ENCODE data around the gene EIF5B. TPM values are rescaled to one million over a fixed set of nuclear protein-coding genes. Genes with fewer than 3 reads are reported as not detected.

EIF5B gene
- total RNA-seq, 2 donors from 2014 or later, result 44.3 to 49.0 TPM

DNA sequence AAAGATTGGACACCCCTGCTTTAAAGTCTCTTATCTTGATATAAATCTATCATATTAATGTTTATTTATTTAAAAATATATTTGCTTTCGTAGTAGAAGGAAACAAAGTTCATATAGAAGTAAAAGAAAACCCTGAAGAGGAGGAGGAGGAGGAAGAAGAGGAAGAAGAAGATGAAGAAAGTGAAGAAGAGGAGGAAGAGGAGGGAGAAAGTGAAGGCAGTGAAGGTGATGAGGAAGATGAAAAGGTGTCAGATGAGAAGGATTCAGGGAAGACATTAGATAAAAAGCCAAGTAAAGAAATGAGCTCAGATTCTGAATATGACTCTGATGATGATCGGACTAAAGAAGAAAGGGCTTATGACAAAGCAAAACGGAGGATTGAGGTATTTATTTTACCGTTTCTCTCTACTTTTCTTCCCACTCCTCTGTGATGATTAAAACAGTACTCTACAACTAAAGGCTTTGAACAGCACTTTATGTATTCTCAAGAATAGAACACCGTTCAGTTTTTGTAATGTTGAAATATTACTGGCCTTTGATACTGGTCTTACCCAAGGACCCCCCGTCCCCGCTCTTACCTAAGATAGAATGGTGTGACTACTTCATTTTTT is 39.2 kb downstream of the EIF5B start:
- peak overlapping the region; percentile 6 for H3K27ac Mint-ChIP-seq
- H3K27me3 Mint-ChIP-seq (ENCODE audit: low read depth), result no peaks in the 10 kb centered on the region
- peaks cover 1 to 2% of the 10 kb centered on the region in 2 donors for H3K9me3 Mint-ChIP-seq
- ATAC-seq (replicated peaks in 1 of 2) (peak; percentile 63 to 77), DNase-seq (no peak)
- H3K36me3 Mint-ChIP-seq (ENCODE audit: insufficient read depth in 2 of 2), result peaks cover 22 to 48% of the 10 kb centered on the region in 2 donors
- peak overlapping the region in 1 of 2 donors; percentile 2 for H3K4me3 Mint-ChIP-seq
- H3K4me1 Mint-ChIP-seq (ENCODE audit: low read depth), result peaks cover 19% of the 10 kb centered on the region

- Mint-ChIP-seq H3K9me3 (peaks cover 1 to 2% of the 10 kb centered on the region in 2 donors), H3K36me3 (ENCODE audit: insufficient read depth in 2 of 2) (peaks cover 18 to 44% of the 10 kb centered on the region in 2 donors), H3K27ac (peak overlapping the region; percentile 73), H3K27me3 (ENCODE audit: low read depth) (no peaks in the 10 kb centered on the region), H3K4me1 (ENCODE audit: low read depth) (peaks cover 19% of the 10 kb centered on the region), H3K4me3 (peak overlapping the region in 1 of 2 donors; percentile 61)
- peak; percentile 88 to 91 for ATAC-seq (replicated peaks in 1 of 2)
- DNase-seq, result no peak
Observed at GRCh38 chr2:99377879-99378278, 40.7 kb downstream of the EIF5B start.

GRCh38 chr2:99380376-99381010 is 43.3 kb downstream of the EIF5B start:
- Mint-ChIP-seq H3K27ac (no peak overlapping the region), H3K27me3 (ENCODE audit: low read depth) (no peaks in the 10 kb centered on the region), H3K36me3 (ENCODE audit: insufficient read depth in 2 of 2) (peaks cover 15 to 40% of the 10 kb centered on the region in 2 donors), H3K4me3 (no peak overlapping the region), H3K9me3 (no peaks in the 10 kb centered on the region), H3K4me1 (ENCODE audit: low read depth) (peaks cover 19% of the 10 kb centered on the region)
- DNase-seq, result no peak
- ATAC-seq (replicated peaks in 1 of 2), result peak in 1 of 2 donors; percentile 13

GRCh38 chr2:99382143-99382542 is 45.0 kb downstream of the EIF5B start:
- peaks cover 18% of the 10 kb centered on the region for H3K4me1 Mint-ChIP-seq (ENCODE audit: low read depth)
- no peak for ATAC-seq (replicated peaks in 1 of 2)
- no peak overlapping the region for H3K4me3 Mint-ChIP-seq
- peaks cover 15 to 39% of the 10 kb centered on the region in 2 donors for H3K36me3 Mint-ChIP-seq (ENCODE audit: insufficient read depth in 2 of 2)
- H3K27ac Mint-ChIP-seq, result no peak overlapping the region
- H3K9me3 Mint-ChIP-seq, result no peaks in the 10 kb centered on the region
- no peak for DNase-seq
- H3K27me3 Mint-ChIP-seq (ENCODE audit: low read depth), result no peaks in the 10 kb centered on the region

DNA sequence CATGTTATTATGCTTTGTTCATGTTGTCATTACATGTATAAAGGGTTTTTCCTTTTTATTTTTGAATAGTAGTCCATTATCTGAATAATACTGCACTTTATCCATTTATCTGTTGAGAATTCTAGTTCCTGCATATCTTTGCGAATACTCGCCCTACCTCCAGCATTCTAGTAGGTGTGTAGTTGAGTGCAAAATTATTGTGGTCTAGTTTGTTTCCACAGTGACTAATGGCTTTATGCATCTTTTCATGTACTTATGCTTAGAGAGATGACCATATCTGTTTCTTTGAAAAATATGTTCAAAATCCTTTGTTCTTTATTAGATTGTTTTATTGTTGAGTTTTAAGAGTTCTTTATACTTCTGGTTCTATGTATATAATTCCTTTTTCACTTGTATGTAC is 48.8 kb downstream of the EIF5B start:
- Mint-ChIP-seq H3K27ac (no peak overlapping the region), H3K9me3 (no peaks in the 10 kb centered on the region), H3K27me3 (ENCODE audit: low read depth) (no peaks in the 10 kb centered on the region), H3K4me1 (ENCODE audit: low read depth) (no peaks in the 10 kb centered on the region), H3K4me3 (no peak overlapping the region), H3K36me3 (ENCODE audit: insufficient read depth in 2 of 2) (peaks cover 12 to 26% of the 10 kb centered on the region in 2 donors)
- no peak for ATAC-seq (replicated peaks in 1 of 2)
- DNase-seq, result no peak

DNA sequence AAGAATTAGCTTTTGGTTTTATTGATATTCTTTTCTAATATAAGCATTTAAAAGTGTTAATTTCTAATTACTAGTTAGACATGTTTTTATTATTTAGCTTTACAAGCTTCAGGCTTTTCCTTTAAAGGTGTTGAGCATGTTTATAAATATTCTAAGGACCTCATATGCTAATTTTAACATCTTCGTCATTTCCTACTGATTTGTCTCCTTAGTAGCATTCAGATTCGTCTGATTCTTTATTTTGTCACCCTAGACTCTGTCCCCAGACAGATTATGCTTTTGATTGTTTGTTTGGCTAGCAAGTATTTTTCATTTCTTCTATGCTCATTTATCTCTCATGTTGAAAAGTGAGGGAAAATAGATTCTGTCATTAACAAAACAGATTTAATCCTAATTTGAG is 51.7 kb downstream of the EIF5B start:
- H3K36me3 Mint-ChIP-seq (ENCODE audit: insufficient read depth in 2 of 2), result peaks cover 8 to 16% of the 10 kb centered on the region in 2 donors
- no peak overlapping the region for H3K27ac Mint-ChIP-seq
- H3K27me3 Mint-ChIP-seq (ENCODE audit: low read depth), result no peaks in the 10 kb centered on the region
- H3K4me1 Mint-ChIP-seq (ENCODE audit: low read depth), result no peaks in the 10 kb centered on the region
- no peak overlapping the region for H3K4me3 Mint-ChIP-seq
- ATAC-seq (replicated peaks in 1 of 2) (no peak), DNase-seq (no peak)
- H3K9me3 Mint-ChIP-seq, result no peaks in the 10 kb centered on the region

DNA sequence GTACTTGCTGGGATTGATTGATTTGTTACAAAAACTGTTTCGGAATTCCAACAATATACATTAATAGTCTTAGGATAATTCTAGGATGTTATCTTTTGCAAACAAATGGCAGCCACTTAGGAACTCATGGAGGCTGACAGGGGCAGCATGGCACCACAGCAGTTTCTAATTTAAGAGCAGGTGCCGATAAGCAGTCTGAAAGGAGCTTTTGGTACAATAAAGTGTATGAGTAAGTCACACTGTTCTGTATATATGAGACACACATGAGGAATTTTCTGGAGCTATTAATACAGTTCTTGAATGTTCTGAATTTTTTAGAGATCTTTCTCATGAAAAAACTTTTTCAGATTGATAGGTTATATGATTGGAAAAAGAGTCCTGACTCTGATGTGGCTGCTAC is 52.2 kb downstream of the EIF5B start:
- H3K9me3 Mint-ChIP-seq, result no peaks in the 10 kb centered on the region
- H3K27ac Mint-ChIP-seq, result no peak overlapping the region
- H3K4me3 Mint-ChIP-seq, result no peak overlapping the region
- H3K36me3 Mint-ChIP-seq (ENCODE audit: insufficient read depth in 2 of 2), result peaks cover 7 to 19% of the 10 kb centered on the region in 2 donors
- no peaks in the 10 kb centered on the region for H3K4me1 Mint-ChIP-seq (ENCODE audit: low read depth)
- DNase-seq (no peak), ATAC-seq (replicated peaks in 1 of 2) (no peak)
- no peaks in the 10 kb centered on the region for H3K27me3 Mint-ChIP-seq (ENCODE audit: low read depth)

DNA sequence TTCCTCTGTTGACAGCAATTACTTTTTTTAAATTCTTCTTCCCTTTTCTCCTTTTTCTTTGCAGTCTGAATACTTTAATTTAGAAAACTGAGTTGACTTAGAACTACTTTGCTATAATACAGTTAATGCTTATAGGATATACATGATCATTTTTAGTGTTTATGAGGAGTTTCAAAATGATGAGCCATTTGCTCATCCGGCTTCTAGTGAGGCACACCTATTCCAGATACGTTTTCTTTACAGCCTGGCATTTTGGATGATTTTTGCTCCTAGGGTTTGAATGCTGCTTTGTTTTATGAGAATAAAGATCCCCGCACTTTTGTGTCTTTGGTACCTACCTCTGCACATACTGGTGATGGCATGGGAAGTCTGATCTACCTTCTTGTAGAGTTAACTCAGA is 52.8 kb downstream of the EIF5B start:
- ATAC-seq (replicated peaks in 1 of 2) (no peak), DNase-seq (no peak)
- Mint-ChIP-seq H3K4me3 (no peak overlapping the region), H3K27me3 (ENCODE audit: low read depth) (no peaks in the 10 kb centered on the region), H3K4me1 (ENCODE audit: low read depth) (no peaks in the 10 kb centered on the region), H3K27ac (no peak overlapping the region), H3K36me3 (ENCODE audit: insufficient read depth in 2 of 2) (peaks cover 5 to 20% of the 10 kb centered on the region in 2 donors), H3K9me3 (no peaks in the 10 kb centered on the region)

GRCh38 chr2:99395589-99396130 is 58.5 kb downstream of the EIF5B start:
- H3K4me3 Mint-ChIP-seq, result no peak overlapping the region
- peak overlapping the region; percentile 12 for H3K27ac Mint-ChIP-seq
- DNase-seq (no peak), ATAC-seq (replicated peaks in 1 of 2) (no peak)
- no peaks in the 10 kb centered on the region for H3K9me3 Mint-ChIP-seq
- H3K27me3 Mint-ChIP-seq (ENCODE audit: low read depth), result no peaks in the 10 kb centered on the region
- H3K4me1 Mint-ChIP-seq (ENCODE audit: low read depth), result no peaks in the 10 kb centered on the region
- peaks cover 0 to 40% of the 10 kb centered on the region in 2 donors for H3K36me3 Mint-ChIP-seq (ENCODE audit: insufficient read depth in 2 of 2)

DNA sequence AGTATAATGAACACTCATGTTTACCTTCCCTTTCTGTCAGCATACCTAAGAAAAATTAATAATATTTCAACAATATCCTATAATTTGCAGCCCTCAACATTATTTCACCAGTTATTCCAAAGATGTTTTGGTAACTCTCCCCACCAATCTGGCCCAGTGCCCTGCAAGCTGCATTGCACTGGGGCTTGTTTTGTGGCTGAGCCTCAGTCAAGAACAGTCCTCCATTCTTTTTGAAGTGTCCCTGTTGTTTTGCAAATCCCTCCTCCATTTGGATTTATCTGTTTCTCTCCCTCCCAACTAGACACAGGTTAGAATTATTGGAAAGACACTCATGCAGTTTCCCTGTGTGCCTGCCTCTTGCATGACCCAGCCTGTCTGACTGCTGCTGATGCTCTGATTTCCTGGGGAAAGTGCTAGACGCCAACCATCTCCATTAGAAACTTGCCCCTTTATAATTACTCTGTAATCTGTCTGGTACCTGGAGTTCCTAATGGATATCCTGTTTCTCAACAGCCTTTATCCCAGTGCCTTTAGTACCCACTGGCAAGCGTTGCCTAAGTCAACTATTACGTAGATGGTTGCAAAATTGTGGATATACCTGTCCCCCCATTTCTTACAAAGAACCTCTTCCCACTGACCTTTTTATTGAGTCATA is 60.2 kb downstream of the EIF5B start:
- Mint-ChIP-seq H3K36me3 (ENCODE audit: insufficient read depth in 2 of 2) (peaks cover 0 to 39% of the 10 kb centered on the region in 2 donors), H3K4me3 (no peak overlapping the region), H3K27ac (peak overlapping the region; percentile 56), H3K9me3 (no peaks in the 10 kb centered on the region), H3K4me1 (ENCODE audit: low read depth) (no peaks in the 10 kb centered on the region), H3K27me3 (ENCODE audit: low read depth) (no peaks in the 10 kb centered on the region)
- no peak for ATAC-seq (replicated peaks in 1 of 2)
- DNase-seq, result no peak

DNA sequence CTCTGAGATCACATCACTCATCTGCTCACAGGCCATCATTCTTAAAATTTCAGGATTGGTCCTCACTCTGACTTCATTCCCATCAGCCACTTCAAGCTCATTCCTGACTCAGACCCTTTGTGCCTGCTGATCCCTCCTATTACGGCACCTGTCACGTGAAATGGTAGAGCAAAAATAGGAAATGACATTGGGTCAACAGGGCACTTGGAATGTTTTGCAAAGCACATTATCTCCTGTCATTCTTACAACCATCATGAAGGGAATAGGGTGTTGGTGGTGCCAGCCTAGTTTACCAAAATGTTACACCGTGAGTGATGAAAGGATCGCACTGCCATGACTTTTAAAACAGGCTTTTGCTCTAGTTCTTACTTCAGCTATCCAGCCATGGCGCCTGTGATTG is 61.1 kb downstream of the EIF5B start:
- no peak for DNase-seq
- Mint-ChIP-seq H3K4me3 (no peak overlapping the region), H3K9me3 (no peaks in the 10 kb centered on the region), H3K27ac (peak overlapping the region; percentile 56), H3K27me3 (ENCODE audit: low read depth) (no peaks in the 10 kb centered on the region), H3K36me3 (ENCODE audit: insufficient read depth in 2 of 2) (peaks cover 1 to 41% of the 10 kb centered on the region in 2 donors), H3K4me1 (ENCODE audit: low read depth) (peaks cover 4% of the 10 kb centered on the region)
- ATAC-seq (replicated peaks in 1 of 2), result no peak

DNA sequence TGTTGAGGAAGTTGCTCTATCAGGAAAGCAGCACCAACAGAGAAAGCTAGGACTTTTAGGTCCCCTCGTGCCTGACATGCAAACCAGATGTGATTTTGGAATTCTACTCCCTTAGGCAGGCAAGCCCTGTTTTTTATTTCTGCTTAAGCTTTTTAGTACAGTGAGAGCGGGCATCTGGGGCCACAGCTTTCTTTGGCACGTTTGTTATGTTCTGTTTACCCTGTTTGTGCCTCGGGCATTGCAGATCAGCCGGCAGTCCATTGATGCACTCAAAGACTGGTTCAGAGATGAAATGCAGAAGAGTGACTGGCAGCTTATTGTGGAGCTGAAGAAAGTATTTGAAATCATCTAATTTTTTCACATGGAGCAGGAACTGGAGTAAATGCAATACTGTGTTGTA is 61.9 kb downstream of the EIF5B start:
- ATAC-seq (replicated peaks in 1 of 2) (no peak), DNase-seq (no peak)
- Mint-ChIP-seq H3K4me1 (ENCODE audit: low read depth) (peaks cover 10% of the 10 kb centered on the region), H3K27ac (peak overlapping the region; percentile 31), H3K9me3 (no peaks in the 10 kb centered on the region), H3K4me3 (no peak overlapping the region), H3K36me3 (ENCODE audit: insufficient read depth in 2 of 2) (peaks cover 1 to 41% of the 10 kb centered on the region in 2 donors), H3K27me3 (ENCODE audit: low read depth) (no peaks in the 10 kb centered on the region)

- ATAC-seq (replicated peaks in 1 of 2), result no peak
- H3K9me3 Mint-ChIP-seq, result no peaks in the 10 kb centered on the region
Observed at GRCh38 chr2:99399795-99400194, 62.6 kb downstream of the EIF5B start.

More at GRCh38 chr2:99399795-99400194, 62.6 kb downstream of the EIF5B start:
- H3K4me3 Mint-ChIP-seq, result no peak overlapping the region
- H3K27ac Mint-ChIP-seq, result peak overlapping the region; percentile 90
- no peaks in the 10 kb centered on the region for H3K27me3 Mint-ChIP-seq (ENCODE audit: low read depth)
- H3K4me1 Mint-ChIP-seq (ENCODE audit: low read depth), result peaks cover 10% of the 10 kb centered on the region
- H3K36me3 Mint-ChIP-seq (ENCODE audit: insufficient read depth in 2 of 2), result peaks cover 1 to 34% of the 10 kb centered on the region in 2 donors
- no peak for DNase-seq

Measured in activated T-cell treated with anti-CD3 and anti-CD28 coated beads, Interleukin-2, amount 50 U/mL, for 72 hours (primary cell).